Measurements from ENCODE around the gene PITPNM3. TPM values are rescaled to one million over a fixed set of nuclear protein-coding genes. Genes with fewer than 3 reads are reported as not detected.

PITPNM3 gene
- total RNA-seq, 1 experiment from 2014 or later, result 0.71 TPM

- no peaks in the 10 kb centered on the region for H3K9me3 ChIP-seq (ENCODE audit: low read depth, low read length, poor library complexity, severe bottlenecking)
- ChIA-PET POLR2A (ENCODE audit: low non-redundant PET) (no interaction called here), CTCF (interaction anchor here (1.2 kb wide), 1 partner anchor 37 kb away, joined by 3 read pairs; no protein-coding TSS in a partner anchor)
- H3K36me3 ChIP-seq (ENCODE audit: insufficient read depth, low read length, poor library complexity, severe bottlenecking), result no peaks in the 10 kb centered on the region
- TF ChIP-seq EZH2 (IDR thresholded peaks at IDR 0.05; ENCODE audit: borderline replicate concordance, low read depth, low read length, poor library complexity, severe bottlenecking), result no peak
- TF ChIP-seq CTCF (conservative IDR thresholded peaks at IDR 0.05; ENCODE audit: low read depth, low read length), result no peak
- H3K4me3 ChIP-seq (ENCODE audit: low read depth, low read length, poor library complexity, severe bottlenecking), result no peak overlapping the region
- no peaks in the 10 kb centered on the region for H3K27me3 ChIP-seq (replicated peaks; ENCODE audit: insufficient read depth, low read depth, low read length, poor library complexity)
- intact Hi-C loops (cut with micrococcal nuclease; ENCODE audit: unreplicated experiment), result no loop called here
- BruUV-seq (replicated peaks), result no TSS peak
- DNase-seq (ENCODE audit: low spot score), result no peak
- no peak overlapping the region for H3K27ac ChIP-seq (ENCODE audit: low read depth, low read length, poor library complexity, severe bottlenecking)
- peaks cover 4% of the 10 kb centered on the region for H3K4me1 ChIP-seq (ENCODE audit: insufficient read depth, low read length, poor library complexity, severe bottlenecking)
Observed at GRCh38 chr17:6510321-6510977, 45.9 kb downstream of the PITPNM3 start.

GRCh38 chr17:6509921-6510320 is 46.4 kb downstream of the PITPNM3 start:
- no peak overlapping the region for H3K27ac ChIP-seq (ENCODE audit: low read depth, low read length, poor library complexity, severe bottlenecking)
- H3K36me3 ChIP-seq (ENCODE audit: insufficient read depth, low read length, poor library complexity, severe bottlenecking), result no peaks in the 10 kb centered on the region
- no peak for DNase-seq (ENCODE audit: low spot score)
- ChIA-PET CTCF (interaction anchor here (1.2 kb wide), 1 partner anchor 36 kb away, joined by 3 read pairs; no protein-coding TSS in a partner anchor), POLR2A (ENCODE audit: low non-redundant PET) (no interaction called here)
- H3K4me1 ChIP-seq (ENCODE audit: insufficient read depth, low read length, poor library complexity, severe bottlenecking), result peaks cover 4% of the 10 kb centered on the region
- no peaks in the 10 kb centered on the region for H3K9me3 ChIP-seq (ENCODE audit: low read depth, low read length, poor library complexity, severe bottlenecking)
- no peak for TF ChIP-seq CTCF (conservative IDR thresholded peaks at IDR 0.05; ENCODE audit: low read depth, low read length)
- TF ChIP-seq EZH2 (IDR thresholded peaks at IDR 0.05; ENCODE audit: borderline replicate concordance, low read depth, low read length, poor library complexity, severe bottlenecking), result no peak
- H3K4me3 ChIP-seq (ENCODE audit: low read depth, low read length, poor library complexity, severe bottlenecking), result no peak overlapping the region
- H3K27me3 ChIP-seq (replicated peaks; ENCODE audit: insufficient read depth, low read depth, low read length, poor library complexity), result no peaks in the 10 kb centered on the region
- intact Hi-C loops (cut with micrococcal nuclease; ENCODE audit: unreplicated experiment), result no loop called here
- BruUV-seq (replicated peaks), result no TSS peak

GRCh38 chr17:6509031-6509771 is 47.2 kb downstream of the PITPNM3 start:
- Histone ChIP-seq H3K36me3 (ENCODE audit: insufficient read depth, low read length, poor library complexity, severe bottlenecking) (no peaks in the 10 kb centered on the region), H3K9me3 (ENCODE audit: low read depth, low read length, poor library complexity, severe bottlenecking) (no peaks in the 10 kb centered on the region), H3K4me1 (ENCODE audit: insufficient read depth, low read length, poor library complexity, severe bottlenecking) (peaks cover 4% of the 10 kb centered on the region), H3K27me3 (replicated peaks; ENCODE audit: insufficient read depth, low read depth, low read length, poor library complexity) (no peaks in the 10 kb centered on the region), H3K27ac (ENCODE audit: low read depth, low read length, poor library complexity, severe bottlenecking) (no peak overlapping the region), H3K4me3 (ENCODE audit: low read depth, low read length, poor library complexity, severe bottlenecking) (no peak overlapping the region)
- intact Hi-C loops (cut with micrococcal nuclease; ENCODE audit: unreplicated experiment), result no loop called here
- TF ChIP-seq EZH2 (IDR thresholded peaks at IDR 0.05; ENCODE audit: borderline replicate concordance, low read depth, low read length, poor library complexity, severe bottlenecking) (no peak), CTCF (conservative IDR thresholded peaks at IDR 0.05; ENCODE audit: low read depth, low read length) (no peak)
- ChIA-PET POLR2A (ENCODE audit: low non-redundant PET) (no interaction called here), CTCF (no interaction called here)
- DNase-seq (ENCODE audit: low spot score), result no peak
- BruUV-seq (replicated peaks), result no TSS peak

Data from A673 (cell line).